Fibroblast of skin of right biceps (primary cell): Measurements from ENCODE around the gene CD8B2.
"Not testable (repeated sequence)": the region's sequence is repeated elsewhere in the genome, so short reads cannot be mapped to it uniquely, and the experiment has no call there.

Experiments used
- DNase-seq: peaks from one replicate; pipeline ENCODE4 v3.0.0-alpha.2; 2013

CD8B2 gene

GRCh38 chr2:106513391-106513790 lies 26.2 kb downstream of the CD8B2 start:
- not testable (repeated sequence) for DNase-seq

GRCh38 chr2:106514827-106515226 lies 27.7 kb downstream of the CD8B2 start:
- DNase-seq: not testable (repeated sequence)

GRCh38 chr2:106516436-106516835 lies 29.3 kb downstream of the CD8B2 start:
- DNase-seq: no peak

- no peak for DNase-seq
Observed at GRCh38 chr2:106516864-106517263, 29.7 kb downstream of the CD8B2 start.

- DNase-seq: no peak
Observed at GRCh38 chr2:106517329-106517728, 30.2 kb downstream of the CD8B2 start.

GRCh38 chr2:106519767-106520166 lies 32.6 kb downstream of the CD8B2 start:
- DNase-seq: no peak

GRCh38 chr2:106521016-106521415 lies 33.9 kb downstream of the CD8B2 start:
- no peak for DNase-seq

- no peak for DNase-seq
Observed at GRCh38 chr2:106523976-106524665, 37.0 kb downstream of the CD8B2 start.

GRCh38 chr2:106530866-106531265 lies 43.7 kb downstream of the CD8B2 start:
- DNase-seq: no peak

GRCh38 chr2:106531676-106532214 lies 44.6 kb downstream of the CD8B2 start:
- DNase-seq: no peak

GRCh38 chr2:106532236-106532635 lies 45.1 kb downstream of the CD8B2 start:
- no peak for DNase-seq

- no peak for DNase-seq
Observed at GRCh38 chr2:106534471-106534870, 47.3 kb downstream of the CD8B2 start.

GRCh38 chr2:106536490-106536889 lies 49.3 kb downstream of the CD8B2 start:
- DNase-seq: no peak

GRCh38 chr2:106537047-106537446 lies 49.9 kb downstream of the CD8B2 start:
- DNase-seq: no peak

GRCh38 chr2:106537791-106538191 lies 50.6 kb downstream of the CD8B2 start:
- no peak for DNase-seq

GRCh38 chr2:106540886-106541285 lies 53.7 kb downstream of the CD8B2 start:
- DNase-seq: no peak

- no peak for DNase-seq
Observed at GRCh38 chr2:106541333-106541732, 54.2 kb downstream of the CD8B2 start.

- peak; percentile 43 for DNase-seq
Observed at GRCh38 chr2:106542746-106543359, 55.7 kb downstream of the CD8B2 start.

GRCh38 chr2:106545007-106545406 lies 57.8 kb downstream of the CD8B2 start:
- DNase-seq: no peak

- DNase-seq: no peak
Observed at GRCh38 chr2:106546391-106546990, 59.3 kb downstream of the CD8B2 start.

GRCh38 chr2:106547164-106547903 lies 60.2 kb downstream of the CD8B2 start:
- DNase-seq: no peak

- DNase-seq: no peak
Observed at GRCh38 chr2:106551417-106552130, 64.4 kb downstream of the CD8B2 start.

GRCh38 chr2:106552921-106553320 lies 65.8 kb downstream of the CD8B2 start:
- no peak for DNase-seq
